HG03095 (cell line): ENCODE results near the gene ANAPC7.
"Not testable (repeated sequence)": the region's sequence is repeated elsewhere in the genome, so short reads cannot be mapped to it uniquely, and the experiment has no call there.

Experiments
- ATAC-seq: cut with Tn5 transposase; IDR thresholded peaks from one replicate; pipeline ENCODE4 v1.9.1; 2021; ENCODE audit warnings: moderate library complexity; ENCODE audit not compliant: unreplicated experiment

Gene ANAPC7

GRCh38 chr12:110378131-110378790 lies 25.2 kb downstream of the ANAPC7 start:
- ATAC-seq: not testable (repeated sequence)

- no peak for ATAC-seq
Observed at GRCh38 chr12:110373962-110374611, 29.4 kb downstream of the ANAPC7 start.

- ATAC-seq: no peak
Observed at GRCh38 chr12:110373425-110373824, 30.1 kb downstream of the ANAPC7 start.

GRCh38 chr12:110373025-110373424 lies 30.5 kb downstream of the ANAPC7 start:
- no peak for ATAC-seq

- ATAC-seq: no peak
Observed at GRCh38 chr12:110372056-110372425, 31.5 kb downstream of the ANAPC7 start.

- no peak for ATAC-seq
Observed at GRCh38 chr12:110371408-110372055, 32.0 kb downstream of the ANAPC7 start.

- no peak for ATAC-seq
Observed at GRCh38 chr12:110370732-110371231, 32.7 kb downstream of the ANAPC7 start.

- no peak for ATAC-seq
Observed at GRCh38 chr12:110369992-110370391, 33.5 kb downstream of the ANAPC7 start.

- no peak for ATAC-seq
Observed at GRCh38 chr12:110367181-110367864, 36.2 kb downstream of the ANAPC7 start.

- ATAC-seq: no peak
Observed at GRCh38 chr12:110366321-110367142, 37.0 kb downstream of the ANAPC7 start.

- no peak for ATAC-seq
Observed at GRCh38 chr12:110365489-110366320, 37.8 kb downstream of the ANAPC7 start.

GRCh38 chr12:110361216-110361615 lies 42.3 kb downstream of the ANAPC7 start:
- no peak for ATAC-seq

GRCh38 chr12:110358384-110359097 lies 45.0 kb downstream of the ANAPC7 start:
- ATAC-seq: not testable (repeated sequence)

- no peak for ATAC-seq
Observed at GRCh38 chr12:110355073-110355472, 48.4 kb downstream of the ANAPC7 start.

- ATAC-seq: no peak
Observed at GRCh38 chr12:110354172-110354780, 49.2 kb downstream of the ANAPC7 start.

- ATAC-seq: no peak
Observed at GRCh38 chr12:110353211-110353965, 50.1 kb downstream of the ANAPC7 start.

- ATAC-seq: no peak
Observed at GRCh38 chr12:110352401-110352800, 51.1 kb downstream of the ANAPC7 start.

GRCh38 chr12:110351119-110351518 lies 52.4 kb downstream of the ANAPC7 start:
- no peak for ATAC-seq
